Right ventricle myocardium superior (tissue), 1 donor: Measurements from ENCODE around the gene ARMC5. TPM values are rescaled to one million over a fixed set of nuclear protein-coding genes. Genes with fewer than 3 reads are reported as not detected.

ENCODE experiments used
- ATAC-seq: fragments of 200-7000 bp; cut with Tn5 transposase; one replicate; pipeline ENCODE4 v1.9.1; 2020; ENCODE audit warnings: mild to moderate bottlenecking; ENCODE audit not compliant: poor library complexity
- DNase-seq: peaks from one replicate; pipeline ENCODE4 v3.0.0-alpha.2; 2020
- intact Hi-C: fragments of 100-400 bp; cut with DNase I; formaldehyde crosslinking; loops from one replicate; pipeline ENCODE4 v1.11.2; 2022
- total RNA-seq: library from RNA; stranded (reverse); fragmentation: NEBNext Ultra II Directional; extraction: Animal tissue kit (Norgen Biotek cat#: 25700); gene quantifications from one replicate; pipeline ENCODE4 v1.2.1, GENCODE V29; 2021
- donor health status: DM: no; HTN: yes; CAD: no; lungs with severe emphysema.

The ARMC5 gene
- total RNA-seq, 1 donor from 2014 or later, result 5.8 TPM

- DNase-seq (no peak), ATAC-seq (no peak)
- intact Hi-C loops, result no loop called here
These were observed 2.3 kb upstream of the ARMC5 start for GRCh38 chr16:31456988-31457360.

DNA sequence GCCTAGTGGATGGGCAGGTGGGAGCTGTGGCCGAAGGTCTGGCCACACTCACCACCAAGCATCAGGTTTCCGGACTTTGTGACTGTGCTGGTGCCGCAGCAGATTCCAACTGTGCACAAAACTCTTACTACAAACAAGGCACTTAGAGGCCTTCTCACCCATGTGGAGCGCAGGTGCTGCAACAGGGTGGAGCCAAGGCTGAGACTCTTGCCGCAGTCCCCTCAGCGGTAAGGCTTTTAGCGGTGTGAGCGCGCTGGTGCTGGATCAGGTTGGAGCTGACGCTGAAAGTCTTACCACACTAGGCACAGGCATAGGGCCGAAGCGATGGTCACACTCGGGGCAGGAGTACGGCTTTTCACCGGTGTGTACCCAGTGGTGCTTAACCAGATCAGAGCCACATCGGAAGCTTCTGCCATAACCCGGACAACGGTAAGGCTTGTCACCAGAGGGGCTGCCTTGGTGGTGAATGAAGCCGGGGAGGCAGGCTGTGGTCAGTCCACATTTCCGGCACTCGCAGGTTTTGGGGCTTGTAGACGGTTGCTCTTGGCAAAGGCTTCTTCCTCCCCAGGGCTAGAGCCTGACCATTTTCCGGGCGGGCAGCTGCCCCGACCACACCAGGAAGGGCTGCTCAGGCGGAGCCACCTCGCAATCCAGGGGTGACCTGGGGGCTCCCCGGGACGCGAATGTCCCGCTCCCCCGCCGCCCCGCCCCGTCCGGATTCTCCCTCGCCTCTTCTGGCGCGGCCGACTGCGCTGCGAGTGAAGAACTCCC is 1.0 kb upstream of the ARMC5 start:
- peak; percentile 0 for ATAC-seq
- peak; percentile 76 for DNase-seq
- intact Hi-C loops, result no loop called here

DNA sequence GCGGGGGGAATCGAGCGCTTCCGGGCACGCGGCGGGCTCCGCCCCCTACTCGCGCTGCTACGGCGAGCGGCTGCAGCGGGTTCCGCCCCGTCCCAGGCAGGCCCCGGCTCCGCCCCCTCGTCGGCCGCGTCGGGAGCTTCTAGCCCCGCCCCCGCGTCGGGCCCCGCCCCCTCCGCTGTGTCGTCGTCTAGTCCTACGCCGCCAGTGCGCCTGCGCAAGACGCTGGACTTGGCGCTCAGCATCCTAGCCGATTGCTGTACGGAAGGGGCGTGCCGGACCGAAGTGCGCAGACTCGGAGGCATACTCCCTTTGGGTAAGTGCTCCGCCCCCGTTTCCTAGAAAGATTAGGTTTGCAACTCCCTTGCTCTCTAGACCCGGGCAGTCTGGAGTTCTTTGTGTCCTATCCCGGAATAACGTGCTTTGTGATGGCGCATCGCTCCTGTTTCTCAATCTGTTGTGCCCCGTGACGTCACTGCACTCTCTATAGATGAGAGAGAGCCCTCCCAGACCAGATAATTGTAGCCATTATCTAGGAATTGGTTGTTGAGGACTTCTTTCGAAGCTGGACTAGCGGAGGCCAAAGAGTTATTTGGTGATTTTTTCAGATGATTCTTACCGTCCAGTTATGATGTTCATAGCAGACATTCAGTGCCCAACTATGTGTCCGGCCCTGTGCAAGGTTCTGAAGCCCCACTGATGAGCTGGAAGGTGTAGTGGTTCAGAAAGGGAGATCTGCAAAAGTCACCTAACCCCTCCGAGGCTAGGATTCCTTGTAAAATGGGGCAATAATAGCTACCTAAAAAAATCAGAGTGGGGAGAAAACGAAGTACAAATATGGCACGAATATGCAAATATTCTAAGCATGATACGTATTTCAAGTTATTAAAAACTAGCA is 633 bp downstream of the ARMC5 start:
- peak; percentile 100 for DNase-seq
- intact Hi-C loops, result no loop called here
- peak; percentile 91 for ATAC-seq

DNA sequence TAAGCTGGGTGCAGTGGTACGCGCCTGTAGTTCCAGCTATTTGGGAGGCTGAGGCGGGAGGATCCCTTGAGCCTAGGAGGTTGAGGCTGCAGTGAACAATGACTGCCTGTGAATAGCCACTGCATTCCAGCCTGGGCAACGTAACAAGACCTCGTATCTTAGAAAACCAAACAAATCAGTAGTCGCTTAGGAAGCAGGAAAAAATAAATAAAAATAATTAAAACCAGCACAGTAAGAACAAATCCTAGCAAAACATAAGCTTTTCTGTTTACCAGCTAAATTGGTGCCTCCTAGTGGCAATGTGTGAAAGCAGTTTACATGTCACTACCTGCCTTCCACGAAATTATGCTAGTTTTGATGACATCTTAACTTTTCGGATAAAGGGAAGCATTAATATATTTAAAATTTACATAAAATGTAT is 1.3 kb downstream of the ARMC5 start:
- DNase-seq (peak; percentile 25), ATAC-seq (no peak)
- intact Hi-C loops, result no loop called here

GRCh38 chr16:31461201-31461920 is 2.1 kb downstream of the ARMC5 start:
- ATAC-seq, result no peak
- intact Hi-C loops, result no loop called here

DNA sequence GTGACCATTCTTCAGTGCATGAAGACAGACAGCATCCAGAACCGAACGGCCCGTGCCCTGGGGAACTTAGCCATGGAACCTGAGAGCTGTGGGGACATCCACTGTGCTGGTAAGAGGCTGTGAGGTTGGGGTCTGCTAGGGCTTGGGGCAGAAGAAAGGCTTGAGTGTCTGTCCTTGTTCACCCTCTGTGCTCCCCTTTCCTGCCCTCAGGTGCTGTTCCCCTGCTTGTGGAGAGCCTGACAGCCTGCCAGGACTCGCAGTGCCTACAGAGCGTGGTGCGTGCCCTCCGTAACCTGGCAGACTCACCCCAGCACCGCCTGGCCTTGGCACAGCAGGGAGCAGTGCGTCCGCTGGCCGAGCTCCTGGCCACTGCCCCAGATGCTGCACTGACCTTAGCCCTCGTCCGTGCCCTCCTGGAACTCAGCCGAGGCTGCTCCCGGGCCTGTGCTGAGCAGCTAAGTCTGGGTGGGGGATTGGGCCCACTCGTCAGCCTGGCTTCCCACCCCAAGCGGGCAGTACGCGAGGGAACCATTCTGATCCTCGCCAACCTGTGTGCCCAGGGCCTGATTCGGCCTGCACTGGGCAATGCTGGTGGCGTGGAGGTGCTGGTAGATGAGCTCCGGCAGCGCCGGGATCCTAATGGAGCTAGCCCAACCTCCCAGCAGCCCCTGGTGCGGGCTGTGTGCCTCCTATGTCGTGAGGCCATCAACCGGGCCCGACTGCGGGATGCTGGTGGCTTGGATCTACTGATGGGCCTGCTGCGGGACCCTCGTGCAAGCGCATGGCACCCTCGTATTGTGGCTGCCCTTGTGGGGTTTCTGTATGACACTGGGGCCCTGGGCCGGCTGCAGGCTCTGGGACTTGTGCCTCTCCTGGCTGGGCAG is 2.9 kb downstream of the ARMC5 start:
- peak; percentile 39 for DNase-seq
- intact Hi-C loops, result no loop called here
- no peak for ATAC-seq

More at GRCh38 chr16:31461201-31461920, 2.1 kb downstream of the ARMC5 start:
- DNase-seq, result peak; percentile 23

DNA sequence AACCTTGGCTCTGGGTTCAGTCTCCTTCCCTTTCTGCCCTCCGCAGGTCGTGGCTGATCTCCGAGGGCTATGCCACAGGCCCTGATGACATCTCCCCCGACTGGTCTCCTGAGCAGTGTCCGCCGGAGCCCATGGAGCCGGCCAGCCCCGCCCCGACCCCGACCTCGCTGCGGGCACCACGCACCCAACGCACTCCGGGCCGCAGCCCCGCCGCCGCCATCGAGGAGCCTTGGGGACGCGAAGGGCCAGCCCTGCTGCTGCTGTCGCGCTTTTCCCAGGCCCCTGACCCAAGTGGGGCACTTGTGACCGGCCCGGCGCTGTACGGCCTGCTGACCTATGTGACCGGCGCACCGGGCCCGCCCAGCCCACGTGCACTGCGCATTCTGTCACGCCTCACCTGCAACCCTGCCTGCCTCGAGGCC is 5.1 kb downstream of the ARMC5 start:
- intact Hi-C loops, result no loop called here
- ATAC-seq, result no peak
- DNase-seq, result peak; percentile 37

- no peak for ATAC-seq
- intact Hi-C loops, result no loop called here
- DNase-seq, result peak; percentile 33
These were observed 5.5 kb downstream of the ARMC5 start for GRCh38 chr16:31464781-31465260.

DNA sequence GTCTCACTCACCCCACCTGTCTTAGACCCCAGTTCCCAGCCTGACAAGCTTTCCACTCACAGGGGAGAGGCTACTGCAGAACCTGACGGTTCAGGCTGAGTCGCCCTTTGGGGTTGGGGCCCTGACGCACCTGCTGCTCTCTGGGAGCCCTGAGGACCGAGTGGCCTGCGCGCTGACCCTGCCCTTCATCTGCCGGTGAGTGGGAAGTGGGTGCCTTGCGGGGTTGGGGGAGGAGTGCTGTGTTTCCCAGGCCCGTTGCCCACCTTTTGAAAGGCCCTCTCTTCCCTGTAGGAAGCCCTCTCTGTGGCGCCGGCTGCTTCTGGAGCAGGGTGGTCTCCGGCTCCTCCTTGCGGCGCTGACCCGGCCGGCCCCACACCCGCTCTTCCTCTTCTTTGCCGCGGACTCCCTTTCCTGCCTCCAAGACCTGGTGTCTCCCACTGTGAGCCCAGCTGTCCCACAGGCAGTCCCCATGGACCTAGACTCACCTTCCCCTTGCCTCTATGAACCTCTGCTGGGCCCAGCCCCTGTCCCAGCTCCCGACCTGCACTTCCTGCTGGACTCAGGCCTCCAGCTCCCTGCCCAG is 6.6 kb downstream of the ARMC5 start:
- intact Hi-C loops, result no loop called here
- ATAC-seq (no peak), DNase-seq (peak; percentile 28)

- peak; percentile 34 for DNase-seq
- ATAC-seq, result no peak
- intact Hi-C loops, result no loop called here
These were observed 7.1 kb downstream of the ARMC5 start for GRCh38 chr16:31466381-31466841.

GRCh38 chr16:31467151-31467773 is 8.0 kb downstream of the ARMC5 start:
- DNase-seq, result peak; percentile 10
- ATAC-seq, result no peak
- intact Hi-C loops, result no loop called here

DNA sequence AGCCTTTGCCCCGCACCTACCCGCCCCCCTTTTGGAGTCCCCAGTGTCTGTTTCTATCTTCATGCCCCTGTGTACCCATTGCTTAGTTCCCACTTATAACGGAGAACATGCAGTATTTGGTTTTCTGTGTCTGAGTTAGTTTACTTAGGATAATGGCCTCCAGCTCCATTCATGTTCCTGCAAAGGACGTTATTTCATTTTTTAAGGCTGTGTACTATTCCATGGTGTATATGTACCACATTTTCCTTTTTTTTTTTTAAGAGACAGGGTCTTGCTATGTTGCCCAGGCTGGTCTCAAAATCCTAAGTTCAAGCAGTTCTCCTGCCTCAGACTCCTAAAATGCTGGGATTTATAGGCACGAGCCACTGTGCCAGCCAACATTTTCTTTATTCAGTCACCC is 8.6 kb downstream of the ARMC5 start:
- DNase-seq (no peak), ATAC-seq (no peak)
- intact Hi-C loops, result no loop called here

GRCh38 chr16:31470615-31471014 is 11.3 kb downstream of the ARMC5 start:
- intact Hi-C loops, result no loop called here

DNA sequence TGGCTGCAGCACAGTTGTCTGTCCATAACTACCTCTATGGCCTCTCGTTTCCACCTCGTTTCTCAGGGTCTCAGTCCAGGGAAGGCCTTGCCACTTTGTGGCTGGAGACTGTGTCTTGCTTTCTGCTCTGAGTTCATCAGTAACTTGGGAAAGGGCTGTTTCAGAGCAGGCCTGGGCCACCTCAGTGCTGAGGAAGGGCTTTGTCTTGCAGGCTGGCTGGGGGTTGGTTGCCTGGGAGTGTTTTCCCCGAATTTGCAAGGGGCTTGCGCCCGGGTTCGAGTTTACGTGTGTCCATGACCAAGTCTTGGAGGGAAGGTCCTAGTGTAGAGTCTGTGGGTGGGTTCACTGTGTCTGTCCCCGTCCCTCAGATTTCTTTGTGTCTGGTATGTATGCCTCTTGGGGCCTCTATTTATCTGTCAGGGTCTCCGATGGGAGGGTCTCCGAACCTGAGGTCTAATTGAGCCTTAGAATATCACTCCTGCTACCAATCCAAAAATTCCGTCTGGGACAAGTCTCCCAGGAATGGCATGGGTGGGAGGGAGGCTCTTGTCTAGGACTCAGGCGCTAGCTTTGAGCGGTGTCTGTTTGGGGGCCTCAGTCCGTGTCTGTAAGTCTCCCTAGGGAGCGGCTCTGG is 12.1 kb downstream of the ARMC5 start:
- intact Hi-C loops, result no loop called here
- ATAC-seq (no peak), DNase-seq (no peak)

More at GRCh38 chr16:31470615-31471014, 11.3 kb downstream of the ARMC5 start:
- DNase-seq (no peak), ATAC-seq (no peak)

GRCh38 chr16:31471875-31472708 is 12.8 kb downstream of the ARMC5 start, which contains the start of gene TGFB1I1:
TGFB1I1 (plus strand) TSS chr16:31472152; CDS start chr16:31472189, 37 bp downstream.
- DNase-seq (peak; percentile 84), ATAC-seq (peak; percentile 71)
- intact Hi-C loops, result no loop called here

GRCh38 chr16:31472709-31473203 is 13.5 kb downstream of the ARMC5 start:
- intact Hi-C loops, result no loop called here
- ATAC-seq (peak; percentile 88), DNase-seq (peak; percentile 93)
